Small intestine (tissue), 16 donors: ENCODE data around the gene GK. TPM values are rescaled to one million over a fixed set of nuclear protein-coding genes. Genes with fewer than 3 reads are reported as not detected.

ENCODE experiments used
- DNase-seq, 2 donors: peaks; one replicate each; pipeline versions ENCODE4 v3.0.0 to v3.0.0-alpha.2; 2013
- FAIRE-seq: peaks from 2 replicates; lab custom pipeline; 2012; peaks lifted over from hg19 to GRCh38; lab: Jason Lieb, UNC
- H3K27ac ChIP-seq, 3 donors: one replicate each; pipeline ENCODE4 v1.5.1; 2013; ENCODE audit warnings: low read length in 2 of 3, mild to moderate bottlenecking in 2 of 3, control low read depth in 1 of 3, inconsistent platforms in 1 of 3, low read depth in 1 of 3, moderate library complexity in 1 of 3
- H3K27me3 ChIP-seq, 3 donors: one replicate each; pipeline ENCODE4 v1.6.1; 2013; ENCODE audit warnings: low read length in 3 of 3, inconsistent platforms in 1 of 3; ENCODE audit not compliant: control insufficient read depth in 3 of 3, insufficient read depth in 3 of 3
- H3K36me3 ChIP-seq, 3 donors: one replicate each; pipeline ENCODE4 v1.6.1; 2013; ENCODE audit warnings: low read length in 3 of 3, inconsistent platforms in 1 of 3, low read depth in 1 of 3, mild to moderate bottlenecking in 1 of 3, moderate library complexity in 1 of 3; ENCODE audit not compliant: control insufficient read depth in 3 of 3, insufficient read depth in 2 of 3
- H3K4me1 ChIP-seq, 3 donors: one replicate each; pipeline ENCODE4 v1.6.1; 2013; ENCODE audit warnings: low read length in 2 of 3, inconsistent platforms in 1 of 3, low read depth in 1 of 3, mild to moderate bottlenecking in 1 of 3, moderate library complexity in 1 of 3; ENCODE audit not compliant: control insufficient read depth in 3 of 3, insufficient read depth in 2 of 3
- H3K4me3 ChIP-seq, 3 donors: one replicate each; pipeline ENCODE4 v1.5.1; 2013; ENCODE audit warnings: low read length in 3 of 3, control low read depth in 1 of 3, inconsistent platforms in 1 of 3, low read depth in 1 of 3, mild to moderate bottlenecking in 1 of 3, moderate library complexity in 1 of 3
- H3K9me3 ChIP-seq, 2 donors: one replicate each; pipeline ENCODE4 v1.6.1; 2013; ENCODE audit warnings: low read depth in 1 of 2, low read length in 1 of 2; ENCODE audit not compliant: control insufficient read depth in 2 of 2, insufficient read depth in 1 of 2
- WGBS, 3 donors: extraction: QIAGEN DNeasy Blood & Tissue Kit; methylation state at CpG; one replicate each; pipeline ENCODE4 v1.1.7; 2013; 5-methylcytosine and 5-hydroxymethylcytosine counted together
- long read RNA-seq, 10 donors: transcript quantifications; one replicate each; lab custom pipeline, GENCODE V29; 2026
- polyA plus RNA-seq, 4 donors: library from polyadenylated mRNA; stranded (reverse) in 3 of 4; unstranded in 1 of 4; fragments of 200-250 nt in 3 of 4; fragments of 120-200 nt in 1 of 4; gene quantifications; one replicate each; pipeline versions ENCODE4 v1.2.1 to v1.2.3, GENCODE V29; 2013
- donor health status: healthy with polysubstance abuse.
- donor health status: control.
- donor health status: control.
- donor health status: Bipolar disorder and iron deficiency.
- donor health status: healthy.

Gene GK
- 100 to 1,000 TPM in 1 of 4 donors, 10 to 100 TPM in 3; 20.7 to 168 (median 86.8) TPM for polyA plus RNA-seq
- long read RNA-seq, donor 1, transcript GK-203 (20 exons, 3,707 nt) = minor isoform, 5 of 121 reads
- long read RNA-seq, donor 1, transcript GK-204 (19 exons, 2,063 nt) = major isoform, 54 of 121 reads
- long read RNA-seq, donor 1, partial matches to known transcripts = 62 of 121 reads
- long read RNA-seq, donor 1, other reads (novel, unspliced or antisense) = 0 of 121 reads
- long read RNA-seq, donor 2, transcript GK-204 (19 exons, 2,063 nt) = major isoform, 10 of 21 reads
- long read RNA-seq, donor 2, partial matches to known transcripts = 7 of 21 reads
- long read RNA-seq, donor 2, other reads (novel, unspliced or antisense) = 0 of 21 reads
- long read RNA-seq, donor 3, transcript GK-204 (19 exons, 2,063 nt) = major isoform, 6 of 78 reads
- long read RNA-seq, donor 3, partial matches to known transcripts = 69 of 78 reads
- long read RNA-seq, donor 3, other reads (novel, unspliced or antisense) = 0 of 78 reads
- long read RNA-seq, donor 4 = 0 reads
- long read RNA-seq, donor 5, transcript GK-204 (19 exons, 2,063 nt) = major isoform, 6 of 13 reads
- long read RNA-seq, donor 5, partial matches to known transcripts = 6 of 13 reads
- long read RNA-seq, donor 5, other reads (novel, unspliced or antisense) = 0 of 13 reads
- long read RNA-seq, donor 6, full-length matches to known transcripts = 19 of 37 reads
- long read RNA-seq, donor 6, partial matches to known transcripts = 18 of 37 reads
- long read RNA-seq, donor 6, other reads (novel, unspliced or antisense) = 0 of 37 reads
- long read RNA-seq, donor 7, full-length matches to known transcripts = 1 of 7 reads
- long read RNA-seq, donor 7, partial matches to known transcripts = 6 of 7 reads
- long read RNA-seq, donor 7, other reads (novel, unspliced or antisense) = 0 of 7 reads
- long read RNA-seq, donor 8 = 0 reads
- long read RNA-seq, donor 9, partial matches to known transcripts = 0 of 4 reads
- long read RNA-seq, donor 9, other reads (novel, unspliced or antisense) = 0 of 4 reads
- long read RNA-seq, donor 10, transcript GK-204 (19 exons, 2,063 nt) = major isoform, 10 of 17 reads
- long read RNA-seq, donor 10, partial matches to known transcripts = 6 of 17 reads
- long read RNA-seq, donor 10, other reads (novel, unspliced or antisense) = 0 of 17 reads

- Histone ChIP-seq H3K36me3 (peaks cover 0 to 2% (median 0%) of the 10 kb centered on the region in 3 donors), H3K4me1 (peaks cover 0 to 13% (median 0%) of the 10 kb centered on the region in 3 donors), H3K9me3 (no peaks in the 10 kb centered on the region), H3K27me3 (no peaks in the 10 kb centered on the region), H3K4me3 (peak within 1 kb of the TSS; percentile 50 to 82 (median 81)), H3K27ac (peak within 1 kb of the TSS; percentile 80 to 95 (median 88))
- WGBS, 3 donors = 1 to 46% (median 5%) methylated on average over 21 to 53 of the region's 53 CpGs
- DNase-seq = peak; percentile 16 to 55
- FAIRE-seq = no peak
These were observed at the start of gene GK for GRCh38 chrX:30653415-30654131. Gene GK (plus strand): TSS chrX:30653423. CDS start chrX:30653538, 115 bp downstream.

- no peak overlapping the region for H3K4me3 ChIP-seq
- H3K9me3 ChIP-seq = peaks cover 0 to 1% of the 10 kb centered on the region in 2 donors
- 40 to 67% (median 43%) methylated on average over 1 of the region's 1 CpG for WGBS, 3 donors
- no peaks in the 10 kb centered on the region for H3K4me1 ChIP-seq
- FAIRE-seq (no peak), DNase-seq (no peak)
- no peaks in the 10 kb centered on the region for H3K36me3 ChIP-seq
- no peak overlapping the region for H3K27ac ChIP-seq
- H3K27me3 ChIP-seq = no peaks in the 10 kb centered on the region
These were observed 46.1 kb upstream of the GK start for GRCh38 chrX:30607155-30607554.

GRCh38 chrX:30610026-30610425 is 43.2 kb upstream of the GK start:
- no peaks in the 10 kb centered on the region for H3K36me3 ChIP-seq
- WGBS, 3 donors = 59 to 82% (median 63%) methylated on average over 2 of the region's 2 CpGs
- no peak for DNase-seq

GRCh38 chrX:30612250-30612655 is 41.0 kb upstream of the GK start:
- Histone ChIP-seq H3K4me3 (no peak overlapping the region), H3K9me3 (peaks cover 0 to 1% of the 10 kb centered on the region in 2 donors), H3K4me1 (no peaks in the 10 kb centered on the region), H3K36me3 (no peaks in the 10 kb centered on the region), H3K27ac (no peak overlapping the region), H3K27me3 (no peaks in the 10 kb centered on the region)
- DNase-seq = peak; percentile 54 to 78
- FAIRE-seq = no peak
- 22 to 64% (median 59%) methylated on average over 6 of the region's 6 CpGs for WGBS, 3 donors

More at GRCh38 chrX:30610026-30610425, 43.2 kb upstream of the GK start:
- Histone ChIP-seq H3K27me3 (no peaks in the 10 kb centered on the region), H3K9me3 (peaks cover 0 to 1% of the 10 kb centered on the region in 2 donors), H3K27ac (no peak overlapping the region), H3K4me1 (no peaks in the 10 kb centered on the region), H3K4me3 (no peak overlapping the region)
- FAIRE-seq = no peak

GRCh38 chrX:30613721-30614120 is 39.5 kb upstream of the GK start:
- H3K4me3 ChIP-seq = no peak overlapping the region
- H3K36me3 ChIP-seq = no peaks in the 10 kb centered on the region
- FAIRE-seq = no peak
- no peaks in the 10 kb centered on the region for H3K9me3 ChIP-seq
- 57 to 85% (median 82%) methylated on average over 5 of the region's 5 CpGs for WGBS, 3 donors
- DNase-seq = no peak
- no peaks in the 10 kb centered on the region for H3K27me3 ChIP-seq
- no peak overlapping the region for H3K27ac ChIP-seq
- H3K4me1 ChIP-seq = no peaks in the 10 kb centered on the region

- Histone ChIP-seq H3K9me3 (no peaks in the 10 kb centered on the region), H3K36me3 (no peaks in the 10 kb centered on the region), H3K27ac (no peak overlapping the region), H3K27me3 (no peaks in the 10 kb centered on the region), H3K4me3 (no peak overlapping the region), H3K4me1 (no peaks in the 10 kb centered on the region)
- FAIRE-seq (no peak), DNase-seq (no peak)
- 49 to 81% (median 76%) methylated on average over 4 of the region's 4 CpGs for WGBS, 3 donors
These were observed 38.0 kb upstream of the GK start for GRCh38 chrX:30615229-30615628.

- H3K4me3 ChIP-seq = no peak overlapping the region
- FAIRE-seq (no peak), DNase-seq (no peak)
- H3K27me3 ChIP-seq = no peaks in the 10 kb centered on the region
- WGBS, 3 donors = 67 to 85% (median 84%) methylated on average over 7 of the region's 7 CpGs
- peaks cover 0 to 7% of the 10 kb centered on the region in 2 donors for H3K9me3 ChIP-seq
- H3K36me3 ChIP-seq = no peaks in the 10 kb centered on the region
- no peaks in the 10 kb centered on the region for H3K4me1 ChIP-seq
- no peak overlapping the region for H3K27ac ChIP-seq
These were observed 35.0 kb upstream of the GK start for GRCh38 chrX:30618160-30618765.
